HFFc6 (cell line): ENCODE data around the gene LMTK2. TPM values are rescaled to one million over a fixed set of nuclear protein-coding genes. Genes with fewer than 3 reads are reported as not detected.

ENCODE experiments used
- DNase-seq: peaks from one replicate; pipeline ENCODE4 v3.0.0-alpha.2; 2018
- H3K27ac Mint-ChIP-seq: 2 replicates; pipeline ENCODE4 v1.8.0; 2020; ENCODE audit warnings: mild to moderate bottlenecking, mixed read lengths
- H3K27me3 Mint-ChIP-seq: 2 replicates; pipeline ENCODE4 v1.8.0; 2021; ENCODE audit warnings: mild to moderate bottlenecking, moderate library complexity, mixed read lengths; ENCODE audit not compliant: insufficient read depth
- H3K36me3 Mint-ChIP-seq: 2 replicates; pipeline ENCODE4 v1.8.0; 2021; ENCODE audit warnings: low read depth, mixed read lengths
- H3K4me1 Mint-ChIP-seq: 2 replicates; pipeline ENCODE4 v1.8.0; 2020; ENCODE audit warnings: low read depth, mixed read lengths
- H3K4me3 Mint-ChIP-seq: 2 replicates; pipeline ENCODE4 v1.8.0; 2020; ENCODE audit warnings: mild to moderate bottlenecking, moderate library complexity, mixed read lengths
- H3K9me3 Mint-ChIP-seq: 2 replicates; pipeline ENCODE4 v1.8.0; 2020; ENCODE audit warnings: mild to moderate bottlenecking, mixed read lengths
- total RNA-seq, 6 experiments: library from RNA; stranded (reverse); fragmentation: NEBNext Ultra II Directional; extraction: Animal tissue kit (Norgen Biotek cat#: 25700); gene quantifications; 2 replicates in 1 of 6; 3 replicates in 5 of 6; pipeline ENCODE4 v1.2.3, GENCODE V29; 2021
- TF ChIP-seq, protein P1 (sequence below): fragments of 200-600 bp; sonication (generic); IDR thresholded peaks from 2 replicates; pipeline ENCODE4 v1.5.0; 2021; ENCODE audit warnings: antibody characterized with exemption, mild to moderate bottlenecking

Gene LMTK2
- total RNA-seq, 6 experiments from 2014 or later: 9.2 to 13.5 (median 10.0) TPM

DNA sequence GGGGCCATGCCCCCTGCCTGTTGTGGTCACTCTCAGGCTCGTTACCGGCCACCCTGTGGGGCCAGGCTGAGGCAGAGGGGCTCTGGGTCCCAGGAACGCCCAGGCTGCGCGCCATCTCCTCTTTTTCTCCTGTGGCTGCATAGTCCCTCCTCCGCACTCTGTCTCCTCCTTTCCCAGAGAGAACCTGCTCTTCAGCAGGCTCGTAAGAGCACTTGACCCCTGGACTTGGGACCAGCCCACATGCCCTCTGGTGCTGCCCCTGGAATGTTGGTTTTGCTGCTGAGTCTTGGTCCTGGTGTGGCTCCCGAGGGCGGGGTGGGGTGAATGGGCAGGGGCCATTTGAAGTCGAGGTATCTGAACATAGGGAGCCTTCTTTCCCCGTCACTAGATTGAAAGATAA, 98.0 kb downstream of the LMTK2 start:
- no peaks in the 10 kb centered on the region for H3K27me3 Mint-ChIP-seq
- peaks cover 5% of the 10 kb centered on the region for H3K36me3 Mint-ChIP-seq
- no peaks in the 10 kb centered on the region for H3K9me3 Mint-ChIP-seq
- TF ChIP-seq, protein P1, sequence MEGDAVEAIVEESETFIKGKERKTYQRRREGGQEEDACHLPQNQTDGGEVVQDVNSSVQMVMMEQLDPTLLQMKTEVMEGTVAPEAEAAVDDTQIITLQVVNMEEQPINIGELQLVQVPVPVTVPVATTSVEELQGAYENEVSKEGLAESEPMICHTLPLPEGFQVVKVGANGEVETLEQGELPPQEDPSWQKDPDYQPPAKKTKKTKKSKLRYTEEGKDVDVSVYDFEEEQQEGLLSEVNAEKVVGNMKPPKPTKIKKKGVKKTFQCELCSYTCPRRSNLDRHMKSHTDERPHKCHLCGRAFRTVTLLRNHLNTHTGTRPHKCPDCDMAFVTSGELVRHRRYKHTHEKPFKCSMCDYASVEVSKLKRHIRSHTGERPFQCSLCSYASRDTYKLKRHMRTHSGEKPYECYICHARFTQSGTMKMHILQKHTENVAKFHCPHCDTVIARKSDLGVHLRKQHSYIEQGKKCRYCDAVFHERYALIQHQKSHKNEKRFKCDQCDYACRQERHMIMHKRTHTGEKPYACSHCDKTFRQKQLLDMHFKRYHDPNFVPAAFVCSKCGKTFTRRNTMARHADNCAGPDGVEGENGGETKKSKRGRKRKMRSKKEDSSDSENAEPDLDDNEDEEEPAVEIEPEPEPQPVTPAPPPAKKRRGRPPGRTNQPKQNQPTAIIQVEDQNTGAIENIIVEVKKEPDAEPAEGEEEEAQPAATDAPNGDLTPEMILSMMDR: no peak
- H3K4me3 Mint-ChIP-seq: no peak overlapping the region
- H3K27ac Mint-ChIP-seq: no peak overlapping the region
- no peaks in the 10 kb centered on the region for H3K4me1 Mint-ChIP-seq
- no peak for DNase-seq

DNA sequence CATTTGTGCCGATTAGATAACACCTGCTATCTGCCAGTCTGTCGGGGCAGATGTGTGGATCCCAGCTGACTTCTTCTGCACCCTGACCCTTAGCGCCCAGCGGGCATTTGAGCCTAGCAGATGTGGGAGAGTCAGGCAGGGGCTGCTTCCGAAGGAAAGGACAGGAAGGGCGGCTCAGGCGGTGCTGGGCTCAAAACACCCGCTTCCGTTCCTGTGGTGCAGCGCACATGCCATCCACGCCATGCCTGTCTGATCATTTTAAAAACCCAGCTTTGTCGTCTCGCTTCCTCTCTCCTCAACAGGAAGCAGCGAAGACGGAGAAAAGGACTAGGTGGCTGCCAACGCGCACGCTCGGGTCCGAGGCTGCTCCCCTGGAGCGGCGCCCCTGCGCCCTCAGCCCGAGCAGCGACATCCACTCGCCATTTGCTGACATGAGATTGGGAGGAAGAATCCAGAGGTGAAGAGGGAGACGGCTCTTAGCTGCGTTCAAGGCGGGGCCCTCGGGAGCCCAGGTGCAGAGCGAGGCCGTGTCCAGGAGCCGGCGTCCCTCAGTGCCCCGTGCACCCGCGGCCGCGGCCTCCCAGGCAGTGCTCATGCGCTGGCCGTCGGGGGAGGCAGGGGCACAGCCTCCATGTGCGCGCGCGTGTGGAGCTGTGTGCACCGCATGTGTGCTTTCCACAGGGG, 98.6 kb downstream of the LMTK2 start:
- Mint-ChIP-seq H3K36me3 (peaks cover 5% of the 10 kb centered on the region), H3K4me1 (no peaks in the 10 kb centered on the region), H3K4me3 (no peak overlapping the region), H3K9me3 (no peaks in the 10 kb centered on the region), H3K27me3 (no peaks in the 10 kb centered on the region), H3K27ac (no peak overlapping the region)
- TF ChIP-seq, protein P1: no peak
- no peak for DNase-seq

DNA sequence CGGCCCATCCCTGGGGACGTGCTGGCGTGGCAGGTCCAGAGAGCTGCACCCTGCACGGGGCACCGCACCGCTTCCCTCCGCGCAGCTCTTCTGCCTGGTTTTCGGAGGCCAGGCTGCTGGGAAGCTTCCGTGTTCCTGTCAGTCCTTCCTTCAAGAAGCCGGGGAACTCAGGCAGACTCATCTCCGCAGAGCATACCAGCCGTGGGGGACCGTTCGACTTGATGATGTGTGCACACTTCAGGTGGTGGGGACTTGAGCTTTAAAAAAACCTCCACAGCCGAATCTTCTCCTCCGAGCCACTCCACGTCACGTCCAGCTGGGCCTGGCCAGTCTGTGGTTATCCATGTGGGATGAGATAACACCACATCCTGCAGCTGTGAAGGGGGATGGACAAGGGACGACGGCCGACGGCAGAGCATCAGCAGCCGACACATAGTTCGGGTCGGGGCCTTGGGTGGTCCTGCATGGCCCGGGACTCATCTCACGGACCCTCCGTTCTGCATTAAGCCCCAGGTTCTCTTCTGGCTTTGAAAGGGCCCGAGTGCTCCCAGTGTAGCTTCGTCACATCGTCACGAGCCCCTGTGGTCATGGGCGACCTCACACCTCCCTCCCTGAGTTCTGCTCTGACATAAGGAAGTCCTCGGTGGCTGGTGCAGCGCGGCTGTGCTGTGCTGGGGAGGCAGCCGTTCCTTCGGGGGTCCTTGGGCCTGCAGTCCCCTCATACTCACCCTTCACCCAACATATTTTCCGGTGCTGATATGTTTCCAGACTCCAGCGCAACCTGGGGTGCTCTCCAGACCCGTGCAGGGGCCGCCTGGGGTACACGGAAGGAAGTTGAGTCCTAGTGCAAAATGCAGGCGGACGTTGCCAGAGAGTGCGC, 100.0 kb downstream of the LMTK2 start:
- no peak for DNase-seq
- Mint-ChIP-seq H3K27ac (no peak overlapping the region), H3K9me3 (no peaks in the 10 kb centered on the region), H3K4me1 (no peaks in the 10 kb centered on the region), H3K36me3 (peaks cover 5% of the 10 kb centered on the region), H3K4me3 (no peak overlapping the region), H3K27me3 (no peaks in the 10 kb centered on the region)
- TF ChIP-seq, protein P1: no peak

DNA sequence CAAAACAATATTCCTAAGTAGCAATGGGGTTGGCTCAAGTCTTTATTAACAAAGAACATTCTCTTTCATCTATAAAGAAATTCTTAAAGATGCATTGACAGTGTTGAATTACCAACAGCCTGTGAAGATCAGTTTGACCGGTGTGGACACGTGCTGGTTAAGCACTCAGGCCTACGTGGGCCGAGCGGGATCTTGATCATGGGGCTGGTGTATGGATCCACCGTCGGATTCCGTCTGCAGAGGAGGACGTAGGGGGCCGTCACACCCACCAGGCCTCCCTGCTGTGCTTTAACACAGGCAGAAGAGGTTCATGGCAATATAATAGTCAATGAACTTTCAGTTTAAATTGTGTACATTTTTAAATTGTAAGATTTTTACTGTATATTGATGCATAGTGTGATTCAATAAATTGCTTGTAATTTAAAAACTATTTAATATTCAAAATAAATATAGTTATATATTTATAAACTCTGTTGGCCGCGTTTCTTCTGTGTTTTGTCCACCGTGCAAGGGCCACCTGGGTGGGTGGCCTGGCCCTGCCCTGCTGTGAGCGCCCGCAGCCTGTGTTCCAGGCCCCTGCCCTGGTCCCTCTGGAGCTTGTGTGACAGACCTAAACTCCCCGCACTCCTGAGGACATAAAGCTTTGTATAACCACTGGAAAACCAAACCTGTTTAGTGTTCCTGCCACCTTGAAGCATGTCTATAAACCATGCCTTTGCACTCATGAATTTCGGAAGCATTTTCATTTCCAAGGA, 102.7 kb downstream of the LMTK2 start:
- no peak overlapping the region for H3K4me3 Mint-ChIP-seq
- no peaks in the 10 kb centered on the region for H3K4me1 Mint-ChIP-seq
- TF ChIP-seq, protein P1: no peak
- no peaks in the 10 kb centered on the region for H3K27me3 Mint-ChIP-seq
- DNase-seq: no peak
- H3K9me3 Mint-ChIP-seq: no peaks in the 10 kb centered on the region
- H3K27ac Mint-ChIP-seq: no peak overlapping the region
- H3K36me3 Mint-ChIP-seq: peaks cover 5% of the 10 kb centered on the region

DNA sequence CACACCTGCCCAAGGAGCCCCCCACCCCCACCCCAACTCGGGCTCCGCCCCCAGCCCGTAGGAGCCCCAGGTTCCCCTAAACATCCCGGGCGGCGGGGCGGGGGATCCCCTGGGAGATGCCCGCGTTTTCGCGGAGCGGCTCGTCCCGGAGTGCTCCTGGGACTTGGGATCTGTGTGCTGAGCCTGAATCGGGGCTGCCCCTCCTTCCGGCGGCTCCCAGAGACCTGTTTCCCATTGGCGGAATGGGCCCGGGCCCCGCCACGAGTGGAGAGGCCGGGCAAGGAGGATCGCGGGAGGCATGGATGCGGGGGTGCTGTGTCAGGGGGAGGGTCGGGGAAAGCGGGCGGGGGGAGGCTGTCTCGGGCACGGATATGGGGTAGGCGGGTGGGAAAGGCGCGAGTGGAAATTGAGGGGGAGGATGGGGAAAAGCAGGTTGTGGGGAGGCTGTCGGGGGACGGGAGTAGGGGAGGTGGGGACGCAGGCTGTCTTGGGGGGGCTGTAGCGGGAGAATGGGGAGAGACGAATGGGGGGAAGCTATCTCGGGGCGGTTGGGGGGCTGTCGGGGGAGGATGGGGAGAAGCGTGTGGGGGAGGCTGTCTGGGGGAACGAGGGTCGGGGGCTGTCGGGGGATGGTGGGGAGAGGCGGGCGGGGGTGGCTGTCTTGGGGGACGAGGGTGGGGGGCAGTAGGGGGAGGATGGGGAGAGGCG, 104.0 kb downstream of the LMTK2 start:
- Mint-ChIP-seq H3K27me3 (no peaks in the 10 kb centered on the region), H3K4me3 (no peak overlapping the region), H3K27ac (no peak overlapping the region), H3K9me3 (no peaks in the 10 kb centered on the region), H3K36me3 (peaks cover 5% of the 10 kb centered on the region), H3K4me1 (no peaks in the 10 kb centered on the region)
- DNase-seq: no peak
- TF ChIP-seq, protein P1: no peak
